TTC549 (cell line): Measurements from ENCODE around the gene ARHGAP22.

Experiments
- FAIRE-seq: peaks from 2 replicates; lab custom pipeline; 2012; peaks lifted over from hg19 to GRCh38; lab: Jason Lieb, UNC

Gene ARHGAP22

DNA sequence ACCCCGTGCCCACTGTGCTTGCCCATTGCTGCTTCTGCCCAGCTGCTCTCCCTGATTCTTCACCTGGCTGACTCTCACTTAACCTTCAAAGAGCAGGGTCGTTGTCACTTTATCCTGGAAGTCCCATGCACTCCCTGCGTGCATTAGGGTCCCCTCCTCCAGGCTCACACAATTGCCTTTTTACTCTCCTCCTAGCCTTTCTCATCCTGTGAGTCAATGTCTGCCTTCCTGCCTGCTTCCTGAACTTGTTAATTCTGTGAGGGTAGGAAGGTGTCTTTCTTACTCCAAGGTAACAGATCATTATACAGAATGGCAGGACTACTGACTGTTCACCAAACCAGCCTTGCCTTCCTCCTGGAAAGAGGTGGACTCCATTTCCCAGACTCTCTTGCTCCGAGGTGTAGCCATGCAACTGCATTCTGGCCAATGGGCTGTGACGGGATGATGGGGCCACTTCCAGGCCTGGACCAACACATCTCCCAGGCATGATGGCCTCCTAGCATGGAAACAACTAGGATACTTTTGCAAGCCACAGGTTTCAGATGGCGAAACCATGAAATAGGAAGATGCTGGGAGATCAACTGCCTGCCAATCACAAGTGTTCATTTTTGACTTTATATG lies 54.7 kb downstream of the ARHGAP22 start:
- no peak for FAIRE-seq

DNA sequence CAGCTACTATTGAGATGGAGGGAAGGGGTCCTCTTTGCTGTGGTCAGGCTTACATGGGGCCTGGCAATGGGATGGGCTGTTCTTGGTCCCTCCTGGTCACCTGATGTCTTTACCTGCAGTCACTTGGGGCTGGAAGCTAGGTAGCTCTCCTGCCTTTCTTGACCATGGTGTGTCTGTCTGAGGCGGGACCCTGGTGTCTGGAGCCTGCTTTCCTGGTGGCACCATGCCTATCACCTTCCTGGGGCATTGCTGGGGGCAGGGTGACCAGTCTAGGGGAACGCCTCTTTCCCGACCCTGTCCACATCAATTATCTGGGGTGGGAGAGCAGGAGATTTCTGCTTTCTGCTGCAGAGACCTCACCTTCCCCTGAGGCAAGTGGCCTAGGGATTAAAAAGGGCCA lies 55.6 kb downstream of the ARHGAP22 start:
- FAIRE-seq, result no peak

DNA sequence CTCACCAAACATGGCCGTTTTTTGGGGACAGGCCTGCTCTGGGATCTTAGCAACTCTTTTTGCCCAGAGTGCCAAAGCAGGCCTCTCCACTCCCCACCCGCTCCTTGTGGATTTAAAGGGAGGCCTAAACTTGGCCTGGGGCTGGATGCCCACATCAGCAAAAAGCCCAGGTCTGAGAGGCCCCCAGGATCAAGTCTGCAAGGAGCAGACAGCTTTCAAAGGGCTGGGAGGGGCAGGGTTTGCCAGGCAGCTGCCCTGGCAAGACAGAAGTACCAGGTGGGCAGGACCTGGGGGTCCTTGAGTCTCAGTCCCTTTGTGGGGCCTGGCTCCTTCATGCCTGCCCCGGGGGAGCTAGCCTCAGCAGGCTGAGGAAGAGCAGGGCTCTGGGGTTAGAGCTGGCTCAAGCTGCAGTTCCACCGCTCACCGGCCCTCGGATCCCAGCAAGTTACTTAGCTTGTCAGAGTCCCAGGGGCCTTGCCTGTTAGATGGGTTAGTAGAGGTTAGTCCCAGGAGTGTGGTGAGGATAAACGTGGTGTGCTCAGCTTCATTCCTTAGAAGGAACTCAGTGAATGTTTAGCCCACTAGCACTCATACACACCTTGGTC lies 56.2 kb downstream of the ARHGAP22 start:
- FAIRE-seq, result no peak

DNA sequence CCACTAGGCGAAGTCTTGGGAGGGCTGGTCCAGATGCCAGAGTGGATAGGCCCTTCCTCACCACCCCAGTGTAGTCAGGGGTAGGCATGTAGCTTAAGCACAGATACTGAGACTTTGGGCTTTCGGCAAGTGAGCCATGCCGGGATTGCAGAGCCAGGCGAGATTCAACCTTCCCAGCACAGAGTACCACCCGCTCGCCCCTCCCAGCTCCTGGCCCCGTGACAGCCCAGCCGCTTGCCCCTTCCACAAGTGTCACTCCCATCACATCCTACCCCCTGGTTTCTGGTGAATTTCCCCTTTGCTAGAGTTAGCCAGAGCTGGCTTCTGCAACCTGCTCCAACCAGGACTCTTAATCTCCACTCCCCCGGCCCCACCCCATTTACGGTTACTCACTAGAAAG lies 56.9 kb downstream of the ARHGAP22 start:
- no peak for FAIRE-seq

DNA sequence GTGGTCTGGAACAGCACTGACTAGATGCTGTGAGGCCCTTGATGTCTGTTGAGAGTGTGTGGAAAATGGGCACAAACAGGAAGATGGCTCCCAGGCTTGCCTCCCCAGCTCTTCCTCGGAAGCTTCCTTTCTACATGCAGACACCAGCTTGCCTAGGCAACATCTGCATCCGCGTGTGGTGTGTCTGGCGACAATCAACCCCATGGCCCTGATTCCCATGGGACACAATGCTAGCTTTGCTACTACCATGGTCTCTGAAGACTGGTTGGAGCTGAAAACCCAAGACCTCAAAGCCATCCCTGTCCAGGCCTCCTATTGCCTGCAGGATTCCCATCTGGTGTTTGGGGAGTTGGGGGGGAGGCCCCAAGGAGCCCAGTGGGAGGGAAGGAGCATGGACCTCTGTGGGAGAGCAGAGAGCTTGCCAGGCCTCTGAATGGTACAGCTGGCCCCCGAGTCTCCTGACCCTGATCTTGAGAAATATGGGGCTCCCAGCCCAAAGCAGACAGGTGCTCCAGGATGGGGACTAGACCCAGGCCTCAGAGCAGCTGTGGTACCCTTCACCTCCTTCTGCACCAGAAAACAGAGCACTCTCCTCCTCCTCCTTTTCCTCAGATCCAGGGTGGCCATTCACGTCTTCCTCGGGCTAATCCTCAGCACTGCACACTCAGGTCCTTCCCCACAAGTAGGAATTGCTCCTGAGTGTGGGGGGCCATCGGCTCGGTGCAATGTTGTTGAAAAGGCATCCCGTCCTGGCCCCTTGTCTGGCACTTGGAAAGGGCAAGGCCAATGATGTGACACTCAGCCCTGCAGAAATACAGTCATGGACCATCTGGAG lies 57.6 kb downstream of the ARHGAP22 start:
- no peak for FAIRE-seq

DNA sequence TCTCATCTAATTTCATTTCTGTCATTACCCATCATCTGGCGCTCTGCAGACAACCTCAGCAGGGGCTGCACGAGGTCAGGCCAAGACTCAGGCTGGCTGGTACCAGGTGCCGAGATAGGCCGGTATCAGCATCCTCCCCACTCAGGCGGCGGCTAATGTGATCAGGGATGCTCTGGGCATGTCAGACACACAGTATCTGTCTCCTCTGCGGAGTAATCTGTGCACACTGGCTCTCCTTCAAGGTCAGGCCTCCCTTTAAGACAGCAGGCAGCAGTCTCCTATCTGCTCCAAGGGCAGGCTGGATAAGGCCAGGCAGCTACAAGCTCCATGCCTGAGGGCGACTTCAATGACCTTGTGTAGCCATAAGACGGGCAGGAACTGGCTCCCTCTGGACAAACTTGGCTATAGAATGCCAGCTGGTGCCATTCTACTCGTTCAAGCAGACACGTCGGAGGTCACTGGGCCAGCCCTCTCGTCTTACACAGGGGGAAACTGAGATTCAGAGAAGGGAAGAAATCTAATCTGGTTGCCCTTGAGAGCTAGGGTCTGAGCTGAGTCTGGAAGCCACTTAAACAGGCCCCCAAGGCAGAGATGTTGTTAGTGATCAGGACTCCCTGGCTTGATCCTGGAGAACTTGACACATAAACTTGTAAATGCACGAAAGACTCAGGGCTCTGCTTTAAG lies 59.3 kb downstream of the ARHGAP22 start:
- FAIRE-seq, result no peak

DNA sequence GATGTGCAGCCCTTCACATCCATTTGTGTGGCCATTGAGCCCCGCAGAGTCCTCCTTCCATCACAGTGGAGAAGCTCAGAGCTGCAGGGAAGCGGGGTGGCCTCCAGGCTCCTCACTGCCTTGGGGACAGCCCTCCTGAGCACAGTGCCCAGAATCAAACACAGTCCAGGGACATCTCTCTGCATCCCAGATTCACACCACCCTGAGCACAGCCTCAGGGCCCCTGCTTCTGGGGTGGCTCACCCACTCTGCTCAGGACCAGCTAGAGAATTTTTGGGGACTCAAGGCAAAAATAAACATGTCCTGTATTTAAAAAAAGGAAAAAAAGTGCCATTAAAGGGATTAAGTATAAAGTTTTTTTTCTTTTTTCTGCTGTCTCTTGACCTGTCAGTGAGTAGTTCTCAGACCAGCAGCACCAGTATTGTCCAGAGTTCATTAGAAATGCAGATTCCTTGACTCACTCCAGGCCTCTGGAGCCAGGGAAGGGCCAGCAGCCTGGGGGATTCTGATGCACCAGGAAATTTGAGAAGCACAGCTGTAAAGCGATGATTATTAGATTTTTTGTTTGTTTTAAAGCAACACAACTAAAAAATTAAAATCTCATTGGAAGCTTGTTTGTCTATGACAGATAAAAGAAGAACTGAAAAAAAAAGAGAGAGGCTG lies 61.6 kb downstream of the ARHGAP22 start:
- no peak for FAIRE-seq

DNA sequence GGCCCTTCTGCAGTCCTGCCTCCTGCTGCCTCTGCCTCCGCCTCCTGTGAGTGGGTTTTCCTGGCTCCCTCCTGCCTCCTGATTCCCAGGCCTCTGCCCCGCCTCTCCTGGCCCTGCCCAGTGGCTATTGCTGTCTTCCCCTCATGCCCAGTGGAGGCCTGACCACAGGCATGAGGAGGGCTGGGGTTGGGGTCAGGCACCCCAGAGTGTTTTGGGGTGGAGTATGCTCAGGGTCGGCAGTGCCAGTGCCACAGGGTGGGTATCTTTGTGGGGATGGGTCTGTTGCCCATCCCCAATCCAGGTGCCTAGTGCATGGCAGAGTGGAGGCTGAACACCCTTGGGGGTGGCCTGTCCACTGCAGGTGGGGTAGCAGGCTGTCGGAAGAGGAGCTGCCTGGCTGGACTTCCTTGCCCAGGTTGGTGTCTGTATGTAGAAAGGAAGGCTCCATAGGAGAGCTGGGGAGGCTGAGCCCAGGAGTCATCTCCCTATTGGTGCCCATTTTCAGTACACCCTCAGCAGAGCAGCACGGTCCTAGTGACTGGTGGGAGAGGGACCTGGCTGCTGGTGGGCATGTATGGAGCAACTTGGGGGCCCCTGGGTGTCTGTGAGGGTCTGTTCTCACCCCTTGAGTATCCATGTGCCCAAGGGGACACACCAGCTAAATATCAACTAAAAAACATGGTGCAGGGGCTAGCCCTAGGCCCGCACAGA lies 62.2 kb downstream of the ARHGAP22 start:
- no peak for FAIRE-seq

DNA sequence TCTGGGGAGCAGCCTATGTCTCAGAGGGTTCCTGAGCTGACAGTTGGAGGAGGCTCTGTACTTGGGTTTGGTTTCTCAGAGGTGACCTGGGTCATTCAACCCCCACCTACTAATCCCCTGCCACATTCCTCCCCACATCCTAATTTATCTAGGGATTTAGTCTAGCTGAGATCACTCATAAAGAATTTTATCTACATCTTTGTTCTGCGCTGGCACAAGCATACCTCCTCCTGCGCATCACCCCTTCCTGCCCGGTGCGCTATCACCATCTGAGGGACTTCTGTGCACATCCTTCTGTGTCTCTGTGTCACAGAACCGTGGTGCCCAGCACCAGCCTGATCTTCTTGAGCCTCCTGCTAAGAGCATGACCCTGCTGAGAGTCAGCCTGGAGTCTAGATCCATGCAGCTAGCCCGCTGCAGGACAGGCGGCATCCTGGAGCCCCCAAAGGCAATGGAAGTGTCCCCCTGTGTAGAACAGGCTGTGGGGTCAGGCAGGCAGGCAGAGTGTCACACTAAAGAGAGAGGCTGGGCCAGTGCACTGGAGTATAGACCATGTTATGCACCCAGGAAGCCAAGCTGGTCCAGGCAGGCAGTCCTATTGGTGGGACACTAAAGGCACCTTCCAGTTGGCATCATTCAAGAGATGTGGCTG lies 63.6 kb downstream of the ARHGAP22 start:
- FAIRE-seq, result no peak

DNA sequence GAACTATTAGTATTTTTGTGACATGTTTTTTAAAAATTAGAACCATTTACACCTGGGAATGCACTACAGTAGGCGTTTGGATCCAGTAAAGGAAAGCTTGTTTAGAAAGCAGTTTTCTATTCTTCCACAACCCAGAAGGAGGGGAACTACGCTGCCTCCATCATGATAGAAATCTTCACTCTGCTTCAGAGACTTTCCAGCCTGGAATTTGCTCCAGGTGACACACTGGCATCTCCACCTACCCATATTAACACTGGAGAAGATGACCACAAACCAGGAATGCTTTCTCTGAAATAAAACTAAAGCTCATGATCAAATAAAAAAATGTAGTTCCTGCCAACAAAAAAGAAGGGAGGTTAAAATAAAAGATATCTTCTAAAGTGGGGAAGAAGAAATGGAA lies 66.3 kb downstream of the ARHGAP22 start:
- FAIRE-seq, result no peak

DNA sequence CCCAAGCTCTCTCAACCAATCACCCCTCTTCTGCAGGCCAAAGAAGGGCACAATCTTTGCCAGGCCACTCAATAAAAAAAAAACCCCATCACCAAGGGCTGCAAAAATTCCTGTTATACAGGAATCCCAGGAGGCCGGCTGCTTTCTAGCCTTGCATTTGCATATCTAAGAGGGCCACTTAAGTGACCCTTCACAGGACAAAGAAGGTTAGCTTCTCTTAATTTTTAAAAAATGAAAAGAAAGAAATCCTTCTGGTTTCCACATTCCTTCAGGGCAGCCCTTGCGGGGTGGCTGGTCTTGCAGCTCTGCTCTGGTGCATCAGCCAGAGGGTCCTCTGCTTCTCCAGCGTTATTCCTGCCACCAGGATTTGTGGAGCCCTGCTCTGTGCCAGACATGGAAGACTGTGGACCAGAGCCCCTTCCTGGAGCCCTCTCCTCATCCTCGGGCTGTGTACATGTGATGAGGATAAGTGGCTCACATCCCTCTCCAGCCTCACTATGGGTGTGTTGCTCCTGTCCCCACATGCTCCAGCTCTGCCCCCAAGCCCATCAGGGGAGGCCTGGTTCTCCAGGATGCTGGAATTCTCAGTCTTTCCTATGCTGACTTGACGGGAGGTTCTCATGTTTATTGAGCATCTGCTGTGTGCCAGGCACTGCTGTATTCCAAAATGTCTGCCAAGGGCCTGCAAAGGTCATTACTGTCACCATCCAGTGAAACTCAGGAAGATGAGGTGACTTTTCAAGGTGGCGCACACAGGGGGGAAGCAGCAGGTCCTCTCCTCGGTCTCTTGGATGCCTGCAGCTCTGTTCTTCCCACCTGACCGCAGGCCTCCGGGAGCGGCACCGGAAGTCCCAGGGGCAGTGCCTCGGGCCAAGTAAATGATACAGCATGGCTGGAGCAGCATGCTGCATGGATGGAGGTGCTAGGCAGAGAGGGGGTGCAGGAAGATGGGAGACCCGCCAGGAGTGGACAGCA lies 67.7 kb downstream of the ARHGAP22 start:
- no peak for FAIRE-seq

DNA sequence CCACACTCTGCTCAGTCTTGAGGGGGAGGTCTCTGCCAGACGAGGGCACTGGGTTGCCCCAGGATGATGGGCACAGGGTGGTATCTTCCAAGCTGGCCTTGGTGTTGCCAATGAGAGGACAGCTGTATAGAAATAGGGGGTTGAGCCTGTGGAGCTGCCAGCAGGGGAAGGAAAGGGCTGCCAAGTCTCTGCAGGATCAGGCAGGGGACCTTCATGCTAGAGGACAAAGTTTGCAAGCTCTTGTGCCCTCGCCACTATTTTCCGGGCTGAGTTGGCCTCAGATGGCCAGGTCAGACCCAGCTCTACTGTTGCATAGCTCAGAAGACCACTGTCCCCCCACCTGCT lies 68.7 kb downstream of the ARHGAP22 start:
- FAIRE-seq, result no peak

DNA sequence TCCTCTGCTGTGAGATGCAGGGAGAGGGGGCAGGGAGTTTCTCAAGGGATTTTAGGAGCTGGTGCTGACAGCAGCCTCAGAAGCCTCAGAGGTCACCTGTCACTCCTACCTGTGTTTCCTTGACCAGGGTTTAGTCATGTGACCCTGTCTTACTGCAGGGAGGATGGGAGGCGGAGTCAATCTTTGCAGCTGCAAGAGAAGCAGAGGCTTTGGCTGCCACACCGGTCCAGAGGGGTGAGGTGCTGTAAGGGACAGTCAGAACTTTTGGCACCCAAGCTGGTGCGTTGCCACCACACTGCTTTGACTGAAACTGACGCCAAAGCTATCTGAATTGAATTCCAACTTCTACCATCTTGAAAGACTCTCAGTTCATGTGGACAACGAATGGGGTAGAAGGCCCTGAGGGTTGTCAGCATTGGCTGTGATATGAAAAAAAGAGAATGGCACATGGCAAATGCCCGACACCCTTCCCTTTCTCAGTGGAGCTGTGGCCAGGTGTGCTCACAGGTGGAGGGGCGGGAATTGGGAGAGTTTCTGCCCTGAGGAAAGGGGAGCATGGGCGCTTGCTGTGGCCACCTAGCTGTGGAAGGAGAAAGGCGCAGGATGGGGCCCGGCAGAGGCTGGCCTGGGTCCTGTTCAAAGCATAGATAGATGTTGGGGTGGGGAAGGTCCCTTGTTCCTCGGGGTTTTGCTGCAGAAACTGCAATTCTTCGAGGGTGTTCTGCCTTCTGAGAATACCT lies 69.3 kb downstream of the ARHGAP22 start:
- FAIRE-seq, result no peak

DNA sequence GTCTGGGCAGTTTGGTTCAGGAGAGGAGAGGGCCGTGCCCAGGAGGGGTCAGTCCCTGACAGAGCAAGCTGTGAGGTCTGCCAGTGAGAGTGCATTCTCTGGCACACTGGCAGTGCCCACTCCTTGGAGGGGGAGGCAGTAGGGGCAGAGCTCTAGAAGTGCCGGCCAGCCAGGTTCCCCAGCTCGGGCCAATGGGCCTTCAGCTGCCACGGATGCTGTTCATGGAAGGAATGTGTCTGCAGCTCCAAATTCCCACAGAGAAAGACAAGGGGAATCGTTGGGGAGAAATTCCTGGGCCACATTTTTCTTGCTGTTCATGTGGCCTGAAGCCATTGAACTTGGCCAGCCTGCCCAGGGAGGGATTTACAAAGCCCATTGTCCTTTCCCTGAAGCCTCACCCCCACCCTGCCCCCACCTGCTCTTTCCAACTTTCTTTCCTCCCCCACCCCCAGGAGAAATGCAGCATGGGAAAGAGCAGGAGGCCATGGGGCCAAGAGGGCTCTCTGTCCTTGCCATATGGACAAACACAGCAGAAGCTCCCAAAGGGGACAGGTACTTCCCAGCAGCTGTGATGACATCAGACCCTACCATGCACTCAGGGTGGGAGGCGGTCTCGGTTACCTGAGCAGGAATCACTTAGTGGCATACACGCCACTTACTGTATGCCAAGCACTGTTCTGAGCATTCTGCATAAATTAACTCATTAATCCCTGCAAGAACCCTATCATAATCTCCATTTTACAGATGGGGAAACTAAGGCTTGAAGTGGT lies 70.7 kb downstream of the ARHGAP22 start:
- no peak for FAIRE-seq

DNA sequence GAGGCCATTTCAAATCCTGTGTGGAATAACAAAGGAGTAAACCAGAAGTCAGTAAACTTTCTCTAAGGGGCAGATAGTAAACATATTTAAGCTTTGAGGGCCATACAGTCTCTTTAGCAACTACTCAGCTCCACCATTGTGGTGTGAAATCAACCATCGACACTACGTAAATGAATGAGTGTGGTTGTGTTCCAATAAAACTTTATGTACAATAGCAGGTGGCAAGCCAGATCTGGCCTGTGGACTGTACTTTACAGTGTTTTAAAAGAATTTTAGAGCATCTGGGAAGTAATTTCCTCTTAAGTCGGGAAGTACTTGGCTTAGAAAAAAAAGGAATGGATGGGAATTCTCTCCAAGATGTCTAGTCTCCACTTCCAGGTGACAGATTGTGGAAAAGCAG lies 71.3 kb downstream of the ARHGAP22 start:
- no peak for FAIRE-seq

DNA sequence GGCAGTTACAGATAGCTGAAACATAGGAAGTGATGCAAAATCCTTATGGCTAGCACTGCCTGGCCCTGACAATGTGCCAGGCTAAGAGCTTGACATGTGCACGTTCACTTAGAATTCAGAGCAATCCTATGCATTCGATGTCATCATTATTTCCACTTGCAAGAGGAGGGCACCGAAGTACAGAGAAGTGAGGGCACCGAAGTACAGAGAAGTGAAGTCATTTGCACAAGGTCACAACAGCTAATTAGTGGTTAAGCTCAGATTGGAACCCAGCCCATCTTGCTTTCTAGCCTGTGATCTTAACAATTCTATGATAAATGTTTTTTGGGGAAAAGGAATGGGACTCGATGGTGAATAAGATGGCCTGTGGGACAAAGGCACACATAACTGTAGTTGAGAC lies 73.4 kb downstream of the ARHGAP22 start:
- no peak for FAIRE-seq

DNA sequence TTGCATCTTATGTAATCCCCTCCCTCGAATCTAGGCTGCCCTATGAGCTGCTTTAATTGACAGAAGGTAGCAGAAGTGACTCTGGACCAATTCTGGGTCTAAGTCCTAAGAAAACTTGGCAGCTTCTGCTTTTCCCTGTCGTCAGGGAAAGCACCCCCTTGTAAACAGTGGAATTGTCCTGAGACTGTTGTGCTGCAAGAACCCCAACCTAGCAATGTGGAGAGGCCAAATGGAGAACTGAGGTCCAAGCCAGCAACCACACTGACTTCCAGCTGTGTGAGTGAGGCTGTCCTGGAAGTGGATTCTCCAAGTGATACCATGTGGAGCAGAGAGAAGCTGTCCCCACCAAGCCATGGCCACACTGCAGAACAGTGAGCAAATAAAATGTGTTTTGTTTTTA lies 75.5 kb downstream of the ARHGAP22 start:
- no peak for FAIRE-seq

DNA sequence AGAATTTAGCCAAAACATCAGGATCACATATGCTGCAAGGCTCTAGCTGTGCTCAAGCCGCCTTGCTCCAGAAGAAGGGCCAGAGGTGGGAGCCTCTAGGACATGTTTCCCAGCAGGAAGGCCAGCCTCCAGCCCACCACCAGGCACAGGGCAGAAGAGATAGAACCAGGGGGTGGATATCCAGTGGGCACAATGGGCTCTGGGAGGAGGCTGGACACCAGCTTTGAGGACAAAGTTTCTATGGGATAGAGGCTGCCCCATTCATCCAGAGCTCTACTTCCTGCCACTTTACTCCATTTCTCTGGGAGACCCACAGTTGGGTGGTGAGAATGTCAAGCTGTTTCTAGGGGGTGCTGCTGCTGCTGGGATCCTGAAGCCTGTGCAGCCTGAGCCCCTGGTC lies 77.1 kb downstream of the ARHGAP22 start:
- no peak for FAIRE-seq
